ENCODE data around the gene BICD1. TPM values are rescaled to one million over a fixed set of nuclear protein-coding genes. Genes with fewer than 3 reads are reported as not detected.

BICD1 gene
- total RNA-seq, 1 donor from 2014 or later, result 33.8 TPM

DNA sequence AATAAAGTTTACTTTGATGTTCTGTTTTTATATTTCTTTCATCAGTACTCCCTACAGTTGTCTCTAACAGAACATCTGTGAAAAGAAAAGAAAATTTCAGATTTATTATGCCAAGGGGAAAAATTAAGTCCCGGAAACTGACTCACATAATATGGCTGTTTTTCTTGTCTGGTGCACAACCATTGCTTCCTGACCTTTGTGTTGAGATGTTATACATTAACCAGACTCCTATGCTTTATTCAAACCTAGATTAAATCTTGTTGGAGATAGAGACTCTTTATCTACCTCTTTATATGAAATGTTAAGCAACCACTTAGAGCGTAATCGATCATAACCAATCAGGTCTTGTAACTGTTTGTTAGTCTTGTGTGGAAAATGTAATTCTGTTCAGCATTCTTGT, 37.6 kb upstream of the BICD1 start:
- H3K27me3 ChIP-seq, result no peaks in the 10 kb centered on the region
- TF ChIP-seq, protein P1, sequence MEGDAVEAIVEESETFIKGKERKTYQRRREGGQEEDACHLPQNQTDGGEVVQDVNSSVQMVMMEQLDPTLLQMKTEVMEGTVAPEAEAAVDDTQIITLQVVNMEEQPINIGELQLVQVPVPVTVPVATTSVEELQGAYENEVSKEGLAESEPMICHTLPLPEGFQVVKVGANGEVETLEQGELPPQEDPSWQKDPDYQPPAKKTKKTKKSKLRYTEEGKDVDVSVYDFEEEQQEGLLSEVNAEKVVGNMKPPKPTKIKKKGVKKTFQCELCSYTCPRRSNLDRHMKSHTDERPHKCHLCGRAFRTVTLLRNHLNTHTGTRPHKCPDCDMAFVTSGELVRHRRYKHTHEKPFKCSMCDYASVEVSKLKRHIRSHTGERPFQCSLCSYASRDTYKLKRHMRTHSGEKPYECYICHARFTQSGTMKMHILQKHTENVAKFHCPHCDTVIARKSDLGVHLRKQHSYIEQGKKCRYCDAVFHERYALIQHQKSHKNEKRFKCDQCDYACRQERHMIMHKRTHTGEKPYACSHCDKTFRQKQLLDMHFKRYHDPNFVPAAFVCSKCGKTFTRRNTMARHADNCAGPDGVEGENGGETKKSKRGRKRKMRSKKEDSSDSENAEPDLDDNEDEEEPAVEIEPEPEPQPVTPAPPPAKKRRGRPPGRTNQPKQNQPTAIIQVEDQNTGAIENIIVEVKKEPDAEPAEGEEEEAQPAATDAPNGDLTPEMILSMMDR (IDR thresholded peaks at IDR 0.05), result no peak
- intact Hi-C loops (cut with DNase I), result no loop called here

GRCh38 chr12:32069731-32070130, 36.9 kb upstream of the BICD1 start:
- no peaks in the 10 kb centered on the region for H3K9me3 ChIP-seq
- DNase-seq (ENCODE audit: low spot score in 2 of 2), result no peak
- no peaks in the 10 kb centered on the region for H3K36me3 ChIP-seq
- H3K4me1 ChIP-seq, result no peaks in the 10 kb centered on the region
- no peak overlapping the region for H3K4me3 ChIP-seq
- TF ChIP-seq, protein P1 (IDR thresholded peaks at IDR 0.05), result no peak
- no peaks in the 10 kb centered on the region for H3K27me3 ChIP-seq
- intact Hi-C loops (cut with DNase I), result no loop called here
- H3K27ac ChIP-seq, result no peak overlapping the region

More for the DNA sequence above, 37.6 kb upstream of the BICD1 start:
- Histone ChIP-seq H3K27ac (no peak overlapping the region), H3K4me3 (no peak overlapping the region), H3K4me1 (no peaks in the 10 kb centered on the region), H3K36me3 (no peaks in the 10 kb centered on the region), H3K9me3 (no peaks in the 10 kb centered on the region)
- no peak for DNase-seq (ENCODE audit: low spot score in 2 of 2)

DNA sequence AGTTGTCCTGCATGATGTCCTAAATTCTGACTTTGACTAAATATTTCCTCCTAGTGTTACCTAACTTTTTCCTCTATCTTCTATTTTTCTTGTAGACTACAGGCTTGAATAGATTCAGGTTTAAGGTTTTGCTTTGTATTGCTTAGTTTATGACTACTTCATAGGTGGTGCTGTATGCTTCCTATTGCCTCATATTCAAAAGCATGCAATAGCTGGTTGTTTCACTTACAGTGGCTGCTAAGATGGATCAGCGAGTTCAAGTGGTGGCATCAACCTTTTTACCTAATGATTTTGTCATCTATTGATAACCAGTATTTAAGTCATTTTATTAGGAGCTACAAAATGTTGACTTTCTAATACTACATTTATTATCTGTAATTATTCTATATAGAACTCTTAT, 36.3 kb upstream of the BICD1 start:
- DNase-seq (ENCODE audit: low spot score in 2 of 2), result no peak
- TF ChIP-seq, protein P1 (IDR thresholded peaks at IDR 0.05), result no peak
- H3K27me3 ChIP-seq, result no peaks in the 10 kb centered on the region
- no peak overlapping the region for H3K4me3 ChIP-seq
- no peaks in the 10 kb centered on the region for H3K9me3 ChIP-seq
- no peak overlapping the region for H3K27ac ChIP-seq
- intact Hi-C loops (cut with DNase I), result no loop called here
- no peaks in the 10 kb centered on the region for H3K36me3 ChIP-seq
- no peaks in the 10 kb centered on the region for H3K4me1 ChIP-seq

DNA sequence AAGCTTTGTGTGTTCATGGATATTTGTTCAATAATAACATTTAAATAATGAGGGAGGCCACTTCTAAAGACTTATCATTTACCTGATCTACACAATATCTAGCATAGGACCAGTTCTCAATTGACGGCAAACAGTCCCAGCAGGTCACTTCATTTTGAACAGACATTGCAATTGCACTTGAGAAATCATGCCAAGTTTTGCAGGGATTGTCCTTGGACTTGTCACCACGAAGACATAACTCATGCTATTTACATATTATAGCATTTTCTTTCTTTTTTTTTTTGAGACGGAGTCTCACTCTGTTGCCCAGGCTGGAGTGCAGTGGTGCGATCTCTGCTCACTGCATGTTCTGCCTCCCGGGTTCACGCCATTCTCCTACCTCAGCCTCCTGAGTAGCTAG, 34.5 kb upstream of the BICD1 start:
- intact Hi-C loops (cut with DNase I), result no loop called here

GRCh38 chr12:32074432-32074831, 32.2 kb upstream of the BICD1 start:
- Histone ChIP-seq H3K4me3 (no peak overlapping the region), H3K27me3 (no peaks in the 10 kb centered on the region), H3K27ac (no peak overlapping the region), H3K9me3 (no peaks in the 10 kb centered on the region), H3K36me3 (no peaks in the 10 kb centered on the region), H3K4me1 (no peaks in the 10 kb centered on the region)
- intact Hi-C loops (cut with DNase I), result no loop called here
- DNase-seq (ENCODE audit: low spot score in 2 of 2), result no peak
- TF ChIP-seq, protein P1 (IDR thresholded peaks at IDR 0.05), result no peak

More for the DNA sequence above, 34.5 kb upstream of the BICD1 start:
- no peak for DNase-seq (ENCODE audit: low spot score in 2 of 2)
- Histone ChIP-seq H3K4me1 (no peaks in the 10 kb centered on the region), H3K27me3 (no peaks in the 10 kb centered on the region), H3K9me3 (no peaks in the 10 kb centered on the region), H3K27ac (no peak overlapping the region), H3K36me3 (no peaks in the 10 kb centered on the region), H3K4me3 (no peak overlapping the region)
- TF ChIP-seq, protein P1 (IDR thresholded peaks at IDR 0.05), result no peak

GRCh38 chr12:32076941-32077340, 29.7 kb upstream of the BICD1 start:
- Histone ChIP-seq H3K9me3 (no peaks in the 10 kb centered on the region), H3K27ac (no peak overlapping the region), H3K4me3 (no peak overlapping the region), H3K27me3 (no peaks in the 10 kb centered on the region), H3K4me1 (no peaks in the 10 kb centered on the region), H3K36me3 (no peaks in the 10 kb centered on the region)
- TF ChIP-seq, protein P1 (IDR thresholded peaks at IDR 0.05), result no peak
- intact Hi-C loops (cut with DNase I), result no loop called here
- no peak for DNase-seq (ENCODE audit: low spot score in 2 of 2)

Data from ascending aorta (tissue), 2 donors.